ENCODE results near the gene CFAP299. TPM values are rescaled to one million over a fixed set of nuclear protein-coding genes. Genes with fewer than 3 reads are reported as not detected.

The CFAP299 gene
- total and polyA plus RNA-seq, 9 of the 15 experiments (the other 6 are each of a cell fraction or from before 2014, with no cell fraction given), result 0.09 to 3.0 (median 0.76) TPM

- TF ChIP-seq HDAC1 (IDR thresholded peaks at IDR 0.05) (no peak), ZNF347 (CRISPR knock-in tag; IDR thresholded peaks at IDR 0.05; ENCODE audit: low read depth) (no peak), CHD1 (IDR thresholded peaks at IDR 0.05; ENCODE audit: low read length) (no peak), ETV1 (tag; conservative IDR thresholded peaks at IDR 0.05; ENCODE audit: low read depth) (no peak), ZC3H4 (CRISPR knock-in tag; IDR thresholded peaks at IDR 0.05; ENCODE audit: borderline replicate concordance) (no peak), DLX4 (CRISPR knock-in tag; IDR thresholded peaks at IDR 0.05) (no peak), BCL6 (CRISPR knock-in tag; IDR thresholded peaks at IDR 0.05) (no peak), RB1 (IDR thresholded peaks at IDR 0.05; ENCODE audit: low read depth) (no peak), PML (IDR thresholded peaks at IDR 0.05; ENCODE audit: low read length) (no peak), YY1 (IDR thresholded peaks at IDR 0.05; ENCODE audit: borderline replicate concordance in 1 of 3, control insufficient read depth in 1 of 3, extremely low read depth in 1 of 3, insufficient read depth in 3 of 3, insufficient read length in 1 of 3, insufficient replicate concordance in 2 of 3, low read depth in 1 of 3, low read length in 2 of 3) (no peak)
Observed at GRCh38 chr4:80709082-80709869, 373.7 kb downstream of the CFAP299 start (continued).

Measured in K562 (cell line).